ENCODE data around the gene SELENOV.
A peak's percentile ranks its signal among the peaks of the same experiment; 100 is the strongest.

DNA sequence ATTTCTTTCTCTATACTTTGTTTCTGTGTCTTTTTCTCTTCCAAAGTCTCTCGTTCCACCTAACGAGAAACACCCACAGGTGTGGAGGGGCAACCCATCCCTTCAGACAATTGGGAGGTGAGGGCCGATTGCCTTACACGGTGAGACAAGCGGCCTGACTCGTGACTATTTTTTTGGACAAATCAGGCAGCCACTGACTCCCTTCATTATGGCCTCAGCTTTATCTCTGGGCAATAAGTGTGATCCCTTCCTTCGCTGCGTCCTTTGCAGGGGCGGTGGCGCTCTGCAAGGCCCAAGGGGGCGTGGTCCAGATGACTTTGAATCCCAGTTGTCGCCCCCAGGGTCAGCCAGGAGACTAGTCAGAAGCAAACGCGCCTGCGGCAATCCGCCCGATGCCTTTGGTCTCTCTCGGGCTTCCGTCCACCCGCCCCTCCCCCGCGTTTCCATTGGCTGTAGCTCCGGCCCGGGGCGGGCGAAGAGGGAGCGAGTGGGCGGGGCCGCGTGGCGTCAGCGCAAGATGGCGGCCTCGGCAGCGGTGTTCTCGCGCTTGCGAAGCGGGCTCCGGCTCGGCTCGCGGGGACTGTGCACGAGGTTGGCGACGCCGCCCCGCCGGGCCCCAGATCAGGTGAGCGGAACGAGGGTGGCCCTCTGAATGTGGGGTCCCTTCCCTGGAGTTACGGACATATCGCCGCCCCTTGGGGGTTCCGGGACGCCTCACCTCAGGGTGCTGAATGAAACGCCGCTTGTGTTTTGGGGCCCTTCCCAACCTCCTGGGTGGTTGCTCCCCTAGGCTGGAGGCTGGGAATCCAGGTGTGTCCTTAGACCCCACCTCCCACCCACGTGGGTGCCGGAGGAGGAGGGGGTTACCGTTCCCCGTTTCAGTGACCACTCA, 34.4 kb upstream of the SELENOV start, which contains the start of gene TIMM50:
- peak in 1 of 2 donors; percentile 79 for TF ChIP-seq POLR2A (IDR thresholded peaks at IDR 0.05)
- TF ChIP-seq, protein P1, sequence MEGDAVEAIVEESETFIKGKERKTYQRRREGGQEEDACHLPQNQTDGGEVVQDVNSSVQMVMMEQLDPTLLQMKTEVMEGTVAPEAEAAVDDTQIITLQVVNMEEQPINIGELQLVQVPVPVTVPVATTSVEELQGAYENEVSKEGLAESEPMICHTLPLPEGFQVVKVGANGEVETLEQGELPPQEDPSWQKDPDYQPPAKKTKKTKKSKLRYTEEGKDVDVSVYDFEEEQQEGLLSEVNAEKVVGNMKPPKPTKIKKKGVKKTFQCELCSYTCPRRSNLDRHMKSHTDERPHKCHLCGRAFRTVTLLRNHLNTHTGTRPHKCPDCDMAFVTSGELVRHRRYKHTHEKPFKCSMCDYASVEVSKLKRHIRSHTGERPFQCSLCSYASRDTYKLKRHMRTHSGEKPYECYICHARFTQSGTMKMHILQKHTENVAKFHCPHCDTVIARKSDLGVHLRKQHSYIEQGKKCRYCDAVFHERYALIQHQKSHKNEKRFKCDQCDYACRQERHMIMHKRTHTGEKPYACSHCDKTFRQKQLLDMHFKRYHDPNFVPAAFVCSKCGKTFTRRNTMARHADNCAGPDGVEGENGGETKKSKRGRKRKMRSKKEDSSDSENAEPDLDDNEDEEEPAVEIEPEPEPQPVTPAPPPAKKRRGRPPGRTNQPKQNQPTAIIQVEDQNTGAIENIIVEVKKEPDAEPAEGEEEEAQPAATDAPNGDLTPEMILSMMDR (IDR thresholded peaks at IDR 0.05): no peak

Data from thyroid gland (tissue), 4 donors.